NCI-H82 treated with DMSO at 0.1 percent for 48 hours (cell line): ENCODE data around the gene TYK2.
"Not testable (repeated sequence)": the region's sequence is repeated elsewhere in the genome, so short reads cannot be mapped to it uniquely, and the experiment has no call there.

Experiments used
- DNase-seq: peaks from one replicate; lab custom pipeline; 2025; ENCODE audit not compliant: unreplicated experiment; lab: John Stamatoyannopoulos, UW

Gene TYK2

DNA sequence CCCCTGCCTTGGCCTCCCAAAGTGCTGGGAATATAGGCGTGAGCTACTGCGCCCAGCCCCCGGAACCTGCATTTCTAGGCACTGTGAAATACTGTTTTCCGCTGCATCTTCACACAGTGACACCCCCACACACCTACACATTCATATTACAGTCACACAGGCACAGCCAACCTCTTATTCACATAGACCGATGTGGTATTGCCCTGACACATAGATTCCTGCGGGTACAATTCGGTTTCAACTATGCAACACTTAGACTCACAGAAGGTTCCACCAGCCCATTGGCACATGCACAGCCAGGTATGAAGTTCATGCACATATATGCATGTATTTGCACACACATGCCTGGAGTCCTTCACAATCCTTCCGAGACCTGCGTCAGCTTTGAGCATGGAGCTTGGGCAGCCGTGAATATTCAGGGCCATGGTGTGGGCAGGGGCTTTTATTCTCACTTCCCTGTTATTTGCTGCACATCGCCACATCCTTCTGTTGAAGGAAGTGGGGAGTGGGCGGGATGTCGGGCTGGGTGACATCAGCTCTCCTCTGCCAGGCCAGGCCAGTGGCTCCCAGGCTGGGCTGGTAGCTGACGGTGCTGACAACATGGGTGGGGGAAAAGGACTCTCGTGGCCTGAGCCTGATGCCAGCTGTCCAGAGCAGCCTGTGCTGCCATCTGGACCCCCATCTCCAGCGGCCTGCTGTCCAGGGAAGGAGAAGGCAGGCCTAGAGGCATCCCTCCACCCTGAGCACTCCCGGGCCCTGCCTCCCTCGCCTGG, 28.3 kb upstream of the TYK2 start:
- DNase-seq: no peak

DNA sequence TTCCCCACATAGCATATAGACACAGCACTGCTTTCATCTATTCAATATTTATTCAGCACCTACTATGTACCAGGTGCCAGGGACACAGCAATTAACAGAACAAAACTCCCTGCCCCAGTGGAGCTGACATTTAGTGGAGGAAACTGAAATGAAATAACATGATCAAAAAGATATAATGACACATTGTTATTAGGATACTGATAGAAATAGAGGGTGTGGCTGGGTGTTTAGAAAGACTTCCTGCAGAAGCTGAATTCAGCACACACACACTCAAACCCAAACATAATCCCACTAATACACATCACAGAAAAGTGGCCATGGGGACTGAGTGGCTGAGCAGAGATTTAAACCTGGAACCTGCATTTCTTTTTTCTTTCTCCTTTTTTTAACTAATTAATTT, 26.7 kb upstream of the TYK2 start:
- no peak for DNase-seq

- no peak for DNase-seq
Observed at GRCh38 chr19:10406191-10406590, 25.8 kb upstream of the TYK2 start.

DNA sequence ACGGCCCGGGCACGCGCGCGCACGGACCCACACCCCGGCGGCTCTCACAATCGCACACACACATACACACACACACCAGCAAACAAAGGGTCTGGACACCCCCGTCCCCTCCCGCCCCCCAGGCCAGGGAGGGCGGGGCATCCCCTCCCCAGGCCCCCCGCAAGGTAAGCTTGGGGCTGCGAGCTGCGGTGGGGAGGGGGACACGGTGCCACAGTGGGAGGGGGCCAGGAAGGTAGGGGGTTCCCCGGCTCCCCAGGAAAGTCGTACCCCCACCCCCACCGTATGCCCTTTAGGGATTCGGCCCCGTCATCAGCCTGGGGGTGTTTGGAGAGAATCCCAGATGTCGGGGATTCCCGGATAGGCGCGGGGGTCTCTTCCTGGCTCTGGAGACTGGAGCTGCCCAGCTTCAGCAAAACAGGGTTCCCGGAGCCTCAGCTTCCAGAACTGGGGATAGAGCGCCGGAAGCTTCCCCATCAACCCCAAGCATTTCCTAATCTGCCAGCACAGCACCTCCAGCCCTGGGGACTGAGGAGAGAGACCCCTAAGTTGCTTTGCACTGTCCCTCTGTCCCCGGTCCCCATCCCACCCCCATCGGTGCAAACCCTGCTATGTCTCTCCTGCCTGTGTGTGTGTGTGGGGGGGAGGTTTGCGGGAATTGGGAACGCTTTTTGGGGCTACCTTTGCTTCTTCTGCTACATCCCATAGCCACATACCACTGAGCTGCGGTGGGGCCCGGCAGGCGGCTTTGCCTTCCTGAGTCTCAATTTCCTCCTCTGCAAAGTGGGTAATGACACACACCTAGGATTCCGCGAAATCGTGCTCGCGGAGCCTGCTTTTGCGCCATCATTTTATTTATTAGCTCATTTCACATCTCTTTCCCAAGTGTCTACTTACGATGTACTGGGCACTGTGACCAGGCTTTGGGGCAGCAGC, 24.8 kb upstream of the TYK2 start:
- no peak for DNase-seq

- peak; percentile 65 for DNase-seq
Observed at GRCh38 chr19:10403137-10404021, 23.0 kb upstream of the TYK2 start, which contains the start of gene CDC37. Gene CDC37, minus strand, starts transcription at chr19:10403542. Its CDS starts 63 bp downstream, at chr19:10403479.

DNA sequence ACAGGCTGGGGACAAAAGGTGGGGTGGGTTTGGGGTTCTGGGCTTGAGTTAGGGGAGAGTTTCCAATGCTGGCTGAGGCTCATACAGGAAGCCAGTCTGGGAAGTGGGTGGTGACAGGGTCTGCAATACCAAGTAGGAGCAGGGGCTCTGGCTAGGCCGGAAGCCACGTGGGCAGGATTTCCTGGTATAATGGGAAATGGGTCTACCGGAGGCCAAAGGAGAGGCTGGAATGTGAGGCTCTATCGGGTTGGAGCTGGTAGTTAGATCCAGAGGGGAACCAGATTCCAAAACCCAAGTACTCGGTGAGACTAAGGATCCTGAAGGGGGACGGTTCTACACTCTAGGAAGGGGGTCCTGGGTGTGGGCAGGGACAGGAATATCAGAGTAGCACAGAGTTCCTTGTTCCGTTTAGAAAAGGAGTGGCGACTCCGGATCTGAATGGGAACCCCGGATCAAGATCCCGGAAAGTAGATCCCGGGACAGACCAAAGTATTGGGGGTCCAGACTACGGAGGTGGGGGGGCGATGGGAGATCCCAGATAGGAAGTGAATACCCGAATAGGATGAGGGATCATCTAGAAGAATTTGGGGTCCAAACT, 22.2 kb upstream of the TYK2 start:
- DNase-seq: no peak

GRCh38 chr19:10399878-10400277, 19.5 kb upstream of the TYK2 start:
- no peak for DNase-seq

DNA sequence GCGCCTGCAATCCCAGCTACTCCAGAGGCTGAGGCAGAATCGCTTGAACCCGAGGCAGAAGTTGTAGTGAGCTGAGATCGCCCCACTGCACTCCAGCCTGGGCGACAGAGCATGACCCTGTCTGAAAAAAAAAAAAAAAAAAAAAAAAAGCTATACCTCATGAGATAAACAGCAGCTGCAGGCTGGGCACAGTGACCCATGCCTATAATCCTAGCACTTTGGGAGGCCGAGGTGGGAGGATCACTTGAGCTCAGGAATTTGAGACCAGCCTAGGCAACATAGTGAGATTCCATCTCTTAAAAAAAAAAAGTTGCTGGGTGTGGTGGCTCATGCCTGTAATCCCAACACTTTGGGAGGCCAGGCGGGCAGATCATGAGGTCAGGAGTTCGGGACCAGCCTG, 19.0 kb upstream of the TYK2 start:
- DNase-seq: not testable (repeated sequence)

DNA sequence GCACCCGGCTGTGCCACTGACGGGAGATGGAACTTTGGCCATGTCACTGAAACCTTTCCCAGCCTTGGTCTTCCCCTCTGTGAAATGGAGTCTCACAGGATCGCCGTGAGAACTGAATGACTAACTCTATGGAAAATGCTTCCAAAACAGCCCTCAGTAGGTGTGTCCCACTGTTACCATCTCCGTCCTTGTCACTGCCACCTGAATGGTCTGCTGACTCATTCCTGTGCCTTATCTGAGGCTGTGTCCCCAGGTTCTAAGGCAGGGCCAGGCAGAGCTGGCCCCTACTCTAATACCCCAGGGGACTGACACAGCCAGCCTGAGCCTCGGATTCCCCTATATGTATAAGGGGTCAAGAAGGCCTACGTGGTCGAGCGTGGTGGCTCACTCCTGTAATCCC, 18.4 kb upstream of the TYK2 start:
- DNase-seq: no peak

- DNase-seq: no peak
Observed at GRCh38 chr19:10395917-10396316, 15.5 kb upstream of the TYK2 start.

GRCh38 chr19:10395436-10395835, 15.1 kb upstream of the TYK2 start:
- DNase-seq: no peak

DNA sequence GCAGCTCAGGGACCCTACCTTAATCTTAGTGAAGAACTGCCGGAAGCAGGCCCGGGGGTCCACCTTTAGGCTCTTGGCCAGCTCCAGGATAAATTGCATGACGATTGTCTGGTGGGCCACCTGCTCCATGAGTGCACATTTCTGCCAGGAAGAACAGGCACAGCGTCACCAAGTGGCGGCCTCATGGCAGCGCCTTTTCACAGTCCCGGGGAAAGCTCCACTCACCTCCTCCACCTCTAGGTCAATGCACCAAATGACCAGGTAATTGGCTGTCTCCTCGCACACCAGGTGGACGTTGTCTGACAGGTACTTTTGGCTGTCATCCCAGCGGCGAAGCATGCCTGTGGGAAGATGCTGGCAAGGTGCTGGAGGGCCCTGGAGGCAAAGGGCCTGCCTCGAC, 14.6 kb upstream of the TYK2 start:
- no peak for DNase-seq

GRCh38 chr19:10393137-10393536, 12.8 kb upstream of the TYK2 start:
- no peak for DNase-seq

DNA sequence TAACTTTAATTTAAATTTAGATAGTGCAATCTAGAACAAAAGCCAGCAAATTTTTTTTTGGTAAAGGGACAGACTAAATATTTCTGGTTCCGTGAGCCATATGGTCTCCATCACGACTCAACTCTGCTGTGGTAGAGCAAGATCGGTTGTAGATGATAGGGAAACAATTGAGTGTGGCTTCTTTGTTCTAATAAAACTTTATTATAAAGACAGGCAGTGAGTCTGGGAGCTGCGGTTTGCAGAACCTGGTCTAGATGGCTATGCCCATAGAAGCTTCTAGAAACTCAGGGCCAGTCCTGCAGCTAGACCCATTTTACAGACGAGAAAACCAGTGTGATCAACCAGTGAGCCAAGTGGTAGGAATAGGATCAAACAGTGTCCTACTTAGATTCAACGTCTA, 11.7 kb upstream of the TYK2 start:
- no peak for DNase-seq

GRCh38 chr19:10390652-10391286, 10.4 kb upstream of the TYK2 start:
- peak; percentile 18 for DNase-seq

DNA sequence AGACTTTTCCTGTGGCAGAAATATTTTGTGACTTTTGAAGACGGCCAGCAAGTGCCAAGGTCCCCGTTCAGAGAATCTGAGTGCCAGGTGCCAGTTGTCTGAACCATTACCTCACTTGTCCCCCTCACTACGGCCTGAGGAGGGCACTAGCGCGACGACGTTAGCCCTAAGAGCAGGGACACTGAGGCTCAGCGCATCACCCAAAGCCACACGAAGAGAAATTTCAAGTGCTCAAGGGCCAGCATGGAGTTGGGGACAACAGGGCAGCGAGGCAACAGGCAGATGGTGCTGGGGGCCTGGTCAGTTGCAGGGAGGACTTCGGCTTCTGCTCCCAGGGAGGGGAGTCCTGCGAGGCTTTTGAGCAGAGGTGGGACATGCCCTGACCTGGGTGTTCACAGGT, 9.5 kb upstream of the TYK2 start:
- DNase-seq: no peak

- peak; percentile 59 for DNase-seq
Observed at GRCh38 chr19:10388957-10389356, 8.6 kb upstream of the TYK2 start.

GRCh38 chr19:10384580-10384979, 4.2 kb upstream of the TYK2 start:
- no peak for DNase-seq

DNA sequence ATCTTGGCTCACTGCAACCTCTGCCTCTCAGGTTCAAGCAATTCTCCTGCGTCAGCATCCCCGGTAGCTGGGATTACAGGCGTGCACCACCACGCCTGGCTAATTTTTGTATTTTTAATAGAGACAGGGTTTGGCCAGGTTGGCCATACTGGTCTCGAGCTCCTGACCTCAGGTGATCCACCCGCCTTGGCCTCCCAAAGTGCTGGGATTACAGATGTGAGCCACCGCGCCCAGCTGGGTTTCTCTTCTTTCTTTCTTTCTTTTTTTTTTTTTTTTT, 2.8 kb upstream of the TYK2 start:
- DNase-seq: not testable (repeated sequence)

GRCh38 chr19:10379880-10380312, 476 bp downstream of the TYK2 start:
- DNase-seq: no peak
